ENCODE measurements around the gene ABCC8.

- TF ChIP-seq CTCF (IDR thresholded peaks at IDR 0.05; ENCODE audit: poor library complexity): no peak
- no peak for TF ChIP-seq EZH2 (IDR thresholded peaks at IDR 0.05; ENCODE audit: borderline replicate concordance)
- no peak for TF ChIP-seq EZH2phosphoT487 (IDR thresholded peaks at IDR 0.05; ENCODE audit: low read depth, severe bottlenecking, unreplicated experiment)
These were observed 32.1 kb upstream of the ABCC8 start for GRCh38 chr11:17508791-17509190.

Measured in hepatocyte (in vitro differentiated cells).